ENCODE measurements around the gene CRABP2.

The CRABP2 gene

DNA sequence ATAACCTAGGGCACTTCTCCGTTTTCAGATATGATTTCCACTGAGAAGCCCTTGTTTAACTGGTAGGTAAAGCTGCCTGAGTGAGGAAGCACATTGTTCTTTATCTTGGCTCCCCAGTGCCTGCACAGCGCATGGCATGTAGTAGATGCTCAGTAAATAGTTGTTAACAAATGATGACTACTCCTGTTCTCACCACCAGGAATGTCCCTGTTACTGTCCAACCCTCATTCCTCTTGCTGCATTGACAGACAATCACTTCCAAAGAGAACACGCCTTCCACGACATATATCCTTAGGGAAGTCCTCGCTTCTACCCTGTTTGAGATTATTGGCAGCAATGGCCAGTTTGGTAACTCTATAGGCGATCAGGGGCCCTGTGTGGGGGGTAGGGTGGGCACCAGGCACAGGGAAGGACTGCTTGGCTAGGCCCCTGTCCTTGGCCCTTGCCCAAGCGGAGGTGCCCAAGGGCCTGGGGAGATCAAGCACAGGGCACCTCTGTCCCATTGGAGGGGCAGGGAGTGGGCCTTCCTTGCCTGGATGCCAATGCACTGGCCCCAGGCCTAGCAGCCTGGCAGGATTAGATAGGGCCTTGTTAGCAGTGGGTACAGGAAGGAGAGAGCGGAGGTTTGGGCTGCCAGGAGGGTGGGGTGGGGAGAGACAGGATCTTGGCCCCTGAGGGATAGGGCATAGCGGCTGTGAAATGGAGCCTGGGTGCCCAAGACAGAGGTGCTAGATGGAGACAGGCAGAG is 38.3 kb downstream of the CRABP2 start:
- DNase-seq: no peak

DNA sequence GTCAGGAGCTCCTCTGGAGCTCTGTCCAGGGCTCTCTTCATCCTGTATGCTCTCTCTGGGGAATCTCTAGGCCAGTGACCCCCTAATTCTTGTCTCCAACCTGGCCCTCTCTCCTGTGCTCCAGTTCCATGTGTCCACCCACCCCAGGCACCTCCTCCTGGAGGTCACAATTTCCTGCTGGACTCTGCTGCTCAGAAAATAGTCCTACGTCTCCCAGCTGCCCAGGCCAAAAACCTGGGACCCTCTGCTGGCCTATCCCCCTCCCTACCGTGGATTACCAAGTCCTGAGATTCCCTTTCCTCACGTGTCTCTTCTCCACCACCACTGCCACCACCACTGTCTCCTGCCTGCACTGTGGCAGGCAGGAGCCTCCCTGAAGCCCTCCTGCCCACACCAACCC is 39.8 kb downstream of the CRABP2 start:
- no peak for DNase-seq

DNA sequence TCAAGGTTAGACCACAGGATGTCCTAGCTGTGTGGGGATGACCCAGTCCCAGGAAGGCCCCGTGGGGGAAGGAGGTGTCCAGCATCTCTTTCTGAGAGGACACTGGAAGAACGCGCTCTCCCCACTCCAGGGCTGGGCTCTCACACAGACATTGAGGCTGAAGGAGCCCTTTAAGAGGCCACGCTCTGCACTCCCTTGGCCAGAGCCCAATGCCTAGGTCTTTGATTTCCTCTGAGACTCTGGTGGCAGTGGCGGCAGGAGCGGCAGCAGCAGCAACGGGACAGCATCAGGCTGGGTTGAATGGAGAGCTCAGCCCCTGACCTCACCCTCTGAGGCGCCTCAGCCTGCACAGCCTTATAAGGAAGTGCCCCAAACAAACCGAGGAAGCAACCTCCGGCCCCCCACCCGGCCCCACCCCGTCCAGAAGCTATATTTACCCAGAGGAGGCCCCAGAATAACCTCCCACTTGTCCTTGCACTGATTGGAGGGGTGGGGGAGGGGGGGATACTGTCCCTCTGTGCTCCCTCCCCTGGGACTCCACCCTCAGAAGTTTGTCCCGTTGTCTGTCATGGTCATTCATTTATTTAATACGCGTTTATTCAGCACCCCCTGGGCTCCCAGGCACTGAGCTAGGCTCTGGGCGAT is 40.5 kb downstream of the CRABP2 start:
- no peak for DNase-seq

DNA sequence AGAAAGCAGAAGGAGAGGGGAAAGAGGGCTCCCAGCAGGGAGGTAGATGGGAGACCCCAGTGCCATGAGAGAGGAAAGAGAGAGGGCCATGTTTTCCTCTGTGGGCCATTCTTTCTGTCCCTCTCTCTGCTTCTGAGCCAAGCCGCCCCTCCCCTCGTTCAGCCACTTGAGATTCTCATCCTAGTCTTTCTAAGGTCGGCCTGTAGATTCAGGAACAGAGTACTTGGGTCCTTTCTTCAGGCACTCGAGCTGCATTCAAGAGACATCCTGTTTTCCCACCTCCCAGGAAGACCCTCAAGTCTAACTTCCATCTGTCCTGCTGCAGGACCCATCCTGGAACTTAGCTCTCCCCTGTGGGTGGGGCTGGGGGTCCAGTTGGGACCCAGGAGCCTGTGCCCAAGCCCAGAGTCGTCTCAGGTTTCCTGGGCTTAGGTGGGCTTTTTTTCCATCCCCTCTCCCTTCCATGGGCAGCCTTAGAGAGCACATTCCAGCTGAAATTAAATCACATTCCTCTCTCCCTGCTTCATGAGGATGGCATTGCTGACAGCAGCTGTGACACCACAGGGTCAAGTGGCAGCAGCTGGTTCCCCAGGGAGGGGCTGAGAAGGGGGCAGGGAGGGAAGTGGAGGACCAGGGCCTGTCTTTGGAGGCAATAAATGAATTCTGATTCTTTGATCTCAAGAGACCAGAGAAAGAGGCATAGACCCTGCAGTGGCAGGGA is 41.2 kb downstream of the CRABP2 start:
- DNase-seq: no peak

DNA sequence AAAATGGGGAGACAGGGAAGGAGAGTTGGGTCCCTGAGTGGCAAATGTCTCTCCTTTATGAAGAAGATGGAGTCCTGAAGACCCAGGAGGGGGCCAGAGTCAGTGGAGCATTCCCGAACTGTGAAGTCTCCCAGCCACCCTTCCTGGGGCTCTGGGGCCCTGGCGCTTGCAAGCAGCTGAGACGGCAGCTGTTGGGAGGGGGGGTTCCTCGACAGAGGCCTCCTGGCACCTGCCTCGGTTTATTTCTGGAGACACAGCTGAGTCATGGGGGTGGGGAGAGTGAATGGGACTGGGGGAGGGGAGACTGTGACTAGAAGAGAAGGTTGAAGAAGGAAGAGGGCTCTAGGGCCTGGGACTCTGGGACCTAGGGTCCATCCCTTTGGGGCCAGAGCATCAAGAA is 42.2 kb downstream of the CRABP2 start:
- DNase-seq: no peak

DNA sequence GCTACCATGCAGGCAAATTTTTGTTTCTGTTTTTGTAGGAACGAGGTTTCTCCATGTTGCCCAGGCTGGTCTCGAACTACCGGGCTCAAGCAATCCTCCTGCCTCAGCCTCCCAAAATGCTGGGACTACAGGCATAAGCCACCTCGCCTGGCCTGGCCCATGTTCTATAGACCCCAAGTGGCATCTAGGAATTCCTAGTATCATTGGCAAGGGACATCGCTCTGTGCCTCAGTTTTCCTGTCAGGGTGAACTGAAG is 42.7 kb downstream of the CRABP2 start:
- DNase-seq: no peak

DNA sequence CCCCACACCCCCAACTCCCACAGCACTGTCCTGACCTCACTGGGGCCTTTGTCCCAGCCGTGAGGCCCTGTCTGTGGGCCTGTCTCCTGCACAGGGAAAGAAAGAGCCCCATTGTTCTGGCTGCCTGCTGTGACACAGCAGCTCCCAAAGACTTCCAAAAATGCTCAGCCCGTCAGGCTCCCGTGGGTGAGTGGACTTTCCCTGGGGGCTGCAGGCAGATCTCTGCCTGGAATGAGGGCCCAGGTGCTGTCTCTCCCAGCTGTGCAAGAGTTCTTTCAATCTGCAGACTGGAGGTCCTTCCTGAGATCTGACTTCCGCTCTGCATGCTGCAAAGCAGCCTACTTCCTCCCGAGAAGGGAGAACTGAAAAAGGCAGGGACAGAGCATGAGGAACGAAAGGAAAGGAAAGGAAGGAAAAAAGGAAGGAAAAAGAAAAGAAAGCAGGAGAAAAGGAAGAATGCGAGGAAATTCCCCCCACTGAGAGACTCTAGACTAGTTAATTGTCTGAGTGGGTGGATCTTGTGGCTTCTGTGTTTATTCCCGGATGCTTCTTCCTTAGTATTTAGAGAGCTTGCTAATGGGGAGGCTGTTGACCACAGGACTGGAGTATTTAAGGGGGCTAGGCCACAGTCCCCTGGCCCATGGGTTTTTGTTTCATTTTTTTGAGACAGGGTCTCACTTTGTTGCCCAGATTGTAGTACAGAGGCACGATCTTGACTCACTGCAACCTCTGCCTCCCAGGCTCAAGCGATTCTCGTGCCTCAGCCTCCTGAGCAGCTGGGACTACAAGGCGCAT is 43.2 kb downstream of the CRABP2 start:
- no peak for DNase-seq

DNA sequence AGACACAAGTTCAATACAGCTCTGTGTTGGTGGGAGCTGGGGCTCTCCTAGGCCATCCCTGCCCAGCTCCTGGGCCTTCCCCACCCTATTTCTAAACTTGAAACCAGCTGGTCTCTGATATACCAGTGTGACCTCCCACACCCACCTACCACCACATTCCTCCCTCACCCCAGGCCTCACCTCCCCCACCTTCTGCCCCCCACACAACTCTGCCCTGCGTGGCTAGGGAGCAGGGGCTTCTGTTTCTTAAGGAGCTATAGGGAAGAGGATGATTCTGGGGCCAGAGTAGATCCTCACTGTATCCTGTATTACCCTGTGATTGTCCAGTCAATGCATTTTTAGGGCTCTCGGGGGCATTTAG is 44.7 kb downstream of the CRABP2 start:
- no peak for DNase-seq

DNA sequence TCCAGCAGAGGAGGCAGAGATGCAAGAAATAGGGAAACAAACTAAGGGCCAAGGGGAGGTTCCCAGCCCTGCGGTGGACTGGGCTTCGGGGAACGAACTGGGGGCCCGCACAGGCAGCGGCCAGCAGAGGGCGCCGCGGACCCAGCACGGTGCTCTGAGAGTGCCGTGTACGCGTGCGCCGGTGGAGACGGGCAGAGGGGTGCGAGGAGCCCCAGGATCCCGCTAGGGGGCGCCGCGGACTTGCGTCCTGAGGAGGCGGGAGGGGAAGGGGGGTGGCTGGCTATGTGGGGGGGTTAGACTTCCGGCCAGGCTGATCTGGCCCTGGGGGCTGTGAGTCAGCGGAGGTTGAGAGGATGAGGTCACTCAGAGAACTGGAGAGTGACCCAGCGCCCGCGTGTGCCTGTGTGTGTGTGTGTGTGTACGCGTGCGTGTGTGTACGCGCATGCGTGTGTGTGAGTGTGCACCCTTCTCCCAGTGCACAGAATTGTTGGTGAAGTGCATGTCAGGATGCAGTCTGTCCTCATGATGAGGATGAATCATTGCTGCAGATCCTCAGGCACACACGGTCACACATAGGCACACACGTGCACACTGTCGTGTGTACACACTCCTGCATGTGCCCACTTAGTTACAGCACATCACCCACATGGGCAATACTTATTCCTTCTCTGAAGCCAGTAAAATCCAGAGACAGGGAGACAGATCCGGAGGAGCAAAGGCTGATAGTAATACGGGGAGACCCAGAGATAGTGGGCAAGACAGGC is 45.2 kb downstream of the CRABP2 start:
- peak; percentile 93 for DNase-seq

DNA sequence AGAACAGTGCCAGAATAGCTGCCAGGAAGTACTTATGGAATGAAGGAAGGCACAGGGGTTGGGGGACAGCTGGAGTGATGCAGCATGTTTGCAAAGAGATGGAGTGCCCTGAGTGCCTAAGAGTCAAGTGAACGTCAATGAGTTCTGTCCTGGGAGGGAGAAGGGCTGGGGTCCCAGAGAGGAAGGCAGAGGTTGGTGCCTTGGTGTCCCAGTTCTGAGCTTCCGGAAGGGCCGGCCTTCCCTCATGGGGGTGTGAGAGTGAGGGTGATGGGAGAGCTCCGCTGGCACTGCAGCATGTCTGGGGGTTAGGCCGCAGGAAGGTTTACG is 45.8 kb downstream of the CRABP2 start:
- no peak for DNase-seq

DNA sequence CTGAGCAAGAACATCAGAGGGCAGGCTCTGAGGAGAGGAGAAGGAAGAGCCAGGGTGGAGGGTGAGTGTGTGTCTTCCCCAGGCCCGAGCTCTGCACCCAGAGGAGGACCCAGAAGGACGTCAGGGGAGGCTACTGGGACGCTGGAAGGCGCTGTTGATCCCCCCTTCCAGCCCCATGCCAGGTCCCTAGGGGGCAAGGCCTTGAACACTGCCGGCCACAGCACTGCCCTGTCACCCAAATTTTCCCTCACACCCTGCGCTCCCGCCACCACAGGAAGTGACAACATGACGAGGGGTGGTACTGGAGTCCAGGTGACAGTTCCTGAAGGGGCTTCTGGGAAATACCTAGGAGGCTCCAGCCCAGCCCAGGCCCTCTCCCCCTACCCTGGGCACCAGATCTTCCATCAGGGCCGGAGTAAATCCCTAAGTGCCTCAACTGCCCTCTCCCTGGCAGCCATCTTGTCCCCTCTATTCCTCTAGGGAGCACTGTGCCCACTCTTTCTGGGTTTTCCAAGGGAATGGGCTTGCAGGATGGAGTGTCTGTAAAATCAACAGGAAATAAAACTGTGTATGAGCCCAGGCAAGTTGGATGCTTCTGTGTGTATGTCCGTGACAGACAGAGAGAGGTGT is 46.3 kb downstream of the CRABP2 start:
- no peak for DNase-seq

DNA sequence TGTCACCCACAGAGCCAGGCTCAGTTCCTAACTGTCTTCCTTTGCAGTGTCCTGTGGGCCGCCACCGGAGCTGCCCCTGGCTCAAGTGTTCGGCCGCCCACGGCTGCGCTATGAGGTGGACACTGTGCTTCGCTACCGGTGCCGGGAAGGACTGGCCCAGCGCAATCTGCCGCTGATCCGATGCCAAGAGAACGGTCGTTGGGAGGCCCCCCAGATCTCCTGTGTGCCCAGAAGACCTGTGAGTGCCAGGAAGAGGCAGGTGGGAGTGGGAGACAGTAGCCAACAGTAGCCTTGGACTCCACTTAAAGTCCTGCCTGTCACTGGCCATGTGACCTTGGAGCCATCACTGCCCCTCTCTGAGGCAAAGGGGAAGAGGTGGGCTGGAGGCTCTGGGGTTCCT is 46.9 kb downstream of the CRABP2 start:
- DNase-seq: no peak

DNA sequence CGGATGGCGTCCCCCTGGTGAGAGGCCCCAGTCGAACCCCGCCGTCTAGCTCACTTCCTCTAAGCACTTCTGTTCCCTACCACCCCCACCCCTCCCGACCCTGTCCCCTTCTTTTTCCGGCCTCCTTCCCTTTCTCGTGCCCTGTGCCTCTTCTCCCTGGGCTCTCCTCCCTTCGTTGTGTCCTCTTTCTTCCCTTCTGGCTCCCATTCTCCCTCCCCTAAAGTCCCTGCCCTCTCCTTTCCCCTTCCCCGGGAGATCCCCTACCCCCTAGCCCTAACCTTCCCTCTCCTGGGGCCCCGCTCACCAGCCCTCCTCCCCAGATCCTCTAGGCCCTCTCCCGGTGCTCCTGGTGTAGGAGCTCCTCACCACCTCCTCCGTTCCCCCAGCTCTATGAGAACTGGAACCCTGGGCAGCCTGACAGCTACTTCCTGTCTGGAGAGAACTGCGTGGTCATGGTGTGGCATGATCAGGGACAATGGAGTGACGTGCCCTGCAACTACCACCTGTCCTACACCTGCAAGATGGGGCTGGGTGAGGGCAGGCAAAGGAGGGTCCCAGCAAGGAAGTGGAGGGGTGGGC is 47.6 kb downstream of the CRABP2 start:
- no peak for DNase-seq

DNA sequence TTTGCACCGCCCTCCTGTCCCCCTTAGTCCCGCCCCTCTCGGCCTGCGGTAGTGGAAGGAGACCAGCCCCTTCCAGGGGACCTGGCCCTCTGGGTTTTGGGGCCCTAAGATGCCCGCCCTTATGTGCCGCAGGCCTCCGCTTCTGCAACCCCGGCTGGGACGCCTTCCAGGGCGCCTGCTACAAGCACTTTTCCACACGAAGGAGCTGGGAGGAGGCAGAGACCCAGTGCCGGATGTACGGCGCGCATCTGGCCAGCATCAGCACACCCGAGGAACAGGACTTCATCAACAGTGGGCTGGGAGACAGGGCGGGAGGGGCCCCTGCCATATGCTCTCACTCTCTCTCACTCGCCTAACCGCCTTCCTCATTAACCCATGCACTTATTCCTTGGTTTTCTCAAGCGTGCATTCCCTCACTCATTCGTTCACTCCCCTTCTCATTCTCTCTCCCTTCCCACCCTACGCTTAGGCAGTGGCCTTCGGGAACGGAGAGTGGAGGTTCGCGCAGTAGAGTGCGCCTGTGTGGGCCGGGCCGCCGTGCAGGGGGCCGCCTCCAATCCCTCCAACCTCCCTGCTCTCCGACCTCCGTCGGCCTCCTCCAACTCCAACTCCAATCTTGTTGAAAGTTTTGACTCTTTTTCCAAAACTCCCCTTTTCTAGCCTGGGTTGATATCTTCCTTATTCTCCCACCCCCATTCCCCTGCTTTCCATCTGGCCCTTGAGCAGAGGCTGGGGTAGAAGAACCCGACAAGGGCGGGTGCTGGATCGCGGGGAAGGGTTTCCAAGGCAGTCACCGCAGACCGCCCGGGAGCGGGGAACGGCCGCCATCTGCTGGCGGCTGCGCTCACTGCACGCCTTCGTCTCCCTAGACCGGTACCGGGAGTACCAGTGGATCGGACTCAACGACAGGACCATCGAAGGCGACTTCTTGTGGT is 48.3 kb downstream of the CRABP2 start:
- no peak for DNase-seq

DNA sequence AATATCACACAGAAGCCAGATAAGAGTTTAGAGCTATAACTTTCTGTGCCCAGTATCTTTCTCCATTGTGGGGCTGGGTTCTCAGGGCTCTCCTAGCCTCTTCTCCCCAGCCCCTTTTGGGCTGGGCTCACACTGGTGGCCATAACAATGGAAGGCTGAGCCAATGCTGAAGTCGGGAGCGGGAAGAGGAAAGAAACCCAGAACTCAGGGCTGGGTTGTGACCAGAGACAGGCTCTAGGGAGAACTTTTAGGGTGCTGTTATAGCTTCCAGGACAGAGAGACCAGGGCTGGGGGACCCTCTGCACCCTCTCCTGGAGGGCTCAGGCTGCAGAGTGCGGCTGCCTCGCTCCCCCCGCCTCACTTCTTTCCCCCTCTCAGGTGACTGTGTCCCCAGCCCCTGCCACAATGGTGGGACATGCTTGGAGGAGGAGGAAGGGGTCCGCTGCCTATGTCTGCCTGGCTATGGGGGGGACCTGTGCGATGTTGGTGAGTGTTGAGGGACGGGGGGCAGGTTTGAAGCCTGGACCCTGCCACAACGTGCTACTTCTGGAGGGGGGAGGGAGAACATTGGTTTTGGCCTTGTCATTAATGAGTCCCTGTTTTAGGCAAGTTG is 49.4 kb downstream of the CRABP2 start:
- no peak for DNase-seq

DNA sequence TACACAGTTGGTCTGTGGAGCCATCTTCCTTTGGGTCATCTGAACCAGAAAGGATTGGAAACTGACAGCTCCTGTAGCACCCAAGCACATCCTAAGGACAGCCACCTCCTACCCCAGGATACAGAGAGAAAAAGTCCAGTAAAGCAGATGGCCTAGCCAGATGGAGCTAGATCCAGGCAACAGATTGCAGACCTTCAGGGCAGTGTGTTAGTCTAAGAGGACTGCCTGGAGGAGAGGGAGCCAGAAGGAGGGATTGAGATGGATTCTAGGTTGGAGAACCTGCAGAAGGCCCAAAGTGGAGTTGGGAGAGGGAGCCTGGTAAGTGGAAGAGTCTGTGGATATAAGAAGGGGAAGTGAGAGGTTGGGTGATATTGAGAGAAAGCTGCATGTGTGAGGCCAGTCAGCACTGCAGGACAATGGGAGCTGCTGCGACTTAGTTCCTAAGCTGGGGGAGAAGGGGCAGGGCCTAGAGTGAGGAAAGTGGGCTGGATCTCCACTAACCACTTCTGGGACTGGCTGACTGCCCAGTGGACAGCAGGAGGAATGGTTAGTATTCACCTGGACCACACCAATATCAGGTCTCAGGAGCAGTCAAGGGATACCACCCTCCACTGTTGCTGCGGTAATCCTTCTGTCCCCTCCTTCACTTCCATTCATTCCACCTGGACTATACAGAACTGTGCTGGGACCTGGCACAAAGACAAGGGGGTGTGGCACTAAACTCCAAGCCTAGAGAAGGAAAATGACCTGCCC is 50.1 kb downstream of the CRABP2 start:
- no peak for DNase-seq

DNA sequence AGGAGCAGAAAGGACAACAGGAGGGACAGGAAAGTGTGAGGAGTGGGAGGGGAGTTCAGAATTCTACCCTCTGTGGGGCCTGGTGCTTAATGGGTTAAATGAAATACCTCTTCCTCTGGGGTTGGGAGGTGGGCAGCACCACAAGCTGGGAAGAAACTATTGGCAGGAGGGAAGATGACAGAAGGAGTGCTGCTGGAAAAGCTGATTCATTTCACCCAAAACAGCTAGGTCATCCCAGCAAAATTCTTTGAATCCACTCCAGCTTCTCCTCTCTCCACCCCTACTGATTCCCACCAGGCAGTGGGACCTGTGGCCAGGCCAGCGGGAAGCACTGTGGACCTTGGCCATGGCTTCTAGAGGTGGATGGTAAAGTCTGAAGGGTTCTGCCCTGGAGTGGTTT is 50.7 kb downstream of the CRABP2 start:
- no peak for DNase-seq

DNA sequence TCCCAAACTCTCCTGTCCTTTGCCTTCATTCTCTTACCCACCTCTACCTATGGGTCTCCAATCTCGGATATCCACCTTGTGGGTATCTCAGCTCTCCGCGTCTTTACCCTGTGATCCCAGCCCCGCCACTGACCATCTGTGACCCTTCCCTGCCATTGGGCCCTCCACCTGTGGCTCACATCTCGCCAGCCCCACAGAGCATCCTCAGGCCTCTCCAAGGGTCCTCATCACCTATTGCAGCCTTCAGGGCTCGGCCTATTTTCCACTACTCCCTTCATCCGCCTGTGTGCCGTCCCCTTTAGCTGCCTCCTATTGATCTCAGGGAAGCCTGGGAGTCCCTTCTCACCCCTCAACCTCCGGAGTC is 52.4 kb downstream of the CRABP2 start:
- DNase-seq: no peak

DNA sequence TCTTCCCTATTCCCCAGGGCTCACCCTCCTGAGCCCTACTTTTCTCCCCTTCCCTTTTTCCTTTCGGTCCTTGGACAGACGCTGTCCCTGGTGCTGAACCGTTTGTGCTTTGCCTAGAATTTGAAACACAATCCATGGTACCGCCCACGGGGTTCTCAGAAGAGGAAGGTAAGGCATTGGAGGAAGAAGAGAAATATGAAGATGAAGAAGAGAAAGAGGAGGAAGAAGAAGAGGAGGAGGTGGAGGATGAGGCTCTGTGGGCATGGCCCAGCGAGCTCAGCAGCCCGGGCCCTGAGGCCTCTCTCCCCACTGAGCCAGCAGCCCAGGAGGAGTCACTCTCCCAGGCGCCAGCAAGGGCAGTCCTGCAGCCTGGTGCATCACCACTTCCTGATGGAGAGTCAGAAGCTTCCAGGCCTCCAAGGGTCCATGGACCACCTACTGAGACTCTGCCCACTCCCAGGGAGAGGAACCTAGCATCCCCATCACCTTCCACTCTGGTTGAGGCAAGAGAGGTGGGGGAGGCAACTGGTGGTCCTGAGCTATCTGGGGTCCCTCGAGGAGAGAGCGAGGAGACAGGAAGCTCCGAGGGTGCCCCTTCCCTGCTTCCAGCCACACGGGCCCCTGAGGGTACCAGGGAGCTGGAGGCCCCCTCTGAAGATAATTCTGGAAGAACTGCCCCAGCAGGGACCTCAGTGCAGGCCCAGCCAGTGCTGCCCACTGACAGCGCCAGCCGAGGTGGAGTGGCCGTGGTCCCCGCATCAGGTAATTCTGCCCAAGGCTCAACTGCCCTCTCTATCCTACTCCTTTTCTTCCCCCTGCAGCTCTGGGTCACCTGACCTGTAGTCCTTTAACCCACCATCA is 53.0 kb downstream of the CRABP2 start:
- peak; percentile 51 for DNase-seq

Data from NCI-H1048 (cell line).